NCI-H1092 (cell line): ENCODE results near the gene PCNA.
A peak's percentile ranks its signal among the peaks of the same experiment; 100 is the strongest.

Source experiments
- DNase-seq: peaks from one replicate; lab custom pipeline; 2025; lab: John Stamatoyannopoulos, UW

Gene PCNA

DNA sequence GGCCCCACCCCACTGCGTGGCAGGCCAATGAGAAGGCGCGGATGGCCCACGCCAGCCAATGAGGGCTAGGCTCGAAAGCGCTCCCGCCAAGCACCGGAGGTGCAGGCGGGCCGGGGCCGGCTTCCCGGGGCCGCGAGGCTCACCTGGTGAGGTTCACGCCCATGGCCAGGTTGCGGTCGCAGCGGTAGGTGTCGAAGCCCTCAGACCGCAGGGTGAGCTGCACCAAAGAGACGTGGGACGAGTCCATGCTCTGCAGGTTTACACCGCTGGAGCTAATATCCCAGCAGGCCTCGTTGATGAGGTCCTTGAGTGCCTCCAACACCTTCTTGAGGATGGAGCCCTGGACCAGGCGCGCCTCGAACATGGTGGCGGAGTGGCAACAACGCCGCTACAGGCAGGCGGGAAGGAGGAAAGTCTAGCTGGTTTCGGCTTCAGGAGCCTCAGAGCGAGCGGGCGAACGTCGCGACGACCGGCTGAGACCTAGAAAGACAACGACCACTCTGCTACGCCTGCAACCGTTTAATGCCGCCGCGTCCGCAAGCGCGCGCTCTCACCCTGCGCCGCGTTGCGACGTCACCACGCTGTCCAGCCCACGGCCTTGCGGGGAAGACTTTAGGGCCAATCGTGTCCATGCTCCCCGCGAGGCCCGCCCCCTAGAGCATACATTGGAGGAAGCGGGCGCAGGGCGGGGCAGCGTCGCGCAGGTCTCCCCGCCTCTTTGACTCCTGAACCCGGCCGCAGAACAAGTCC is at the start of gene PCNA:
TSS of gene PCNA (minus strand) at position 524 of the 750 bp plus-strand sequence. CDS start at position 364, 160 bp downstream.
- DNase-seq = peak; percentile 97

DNA sequence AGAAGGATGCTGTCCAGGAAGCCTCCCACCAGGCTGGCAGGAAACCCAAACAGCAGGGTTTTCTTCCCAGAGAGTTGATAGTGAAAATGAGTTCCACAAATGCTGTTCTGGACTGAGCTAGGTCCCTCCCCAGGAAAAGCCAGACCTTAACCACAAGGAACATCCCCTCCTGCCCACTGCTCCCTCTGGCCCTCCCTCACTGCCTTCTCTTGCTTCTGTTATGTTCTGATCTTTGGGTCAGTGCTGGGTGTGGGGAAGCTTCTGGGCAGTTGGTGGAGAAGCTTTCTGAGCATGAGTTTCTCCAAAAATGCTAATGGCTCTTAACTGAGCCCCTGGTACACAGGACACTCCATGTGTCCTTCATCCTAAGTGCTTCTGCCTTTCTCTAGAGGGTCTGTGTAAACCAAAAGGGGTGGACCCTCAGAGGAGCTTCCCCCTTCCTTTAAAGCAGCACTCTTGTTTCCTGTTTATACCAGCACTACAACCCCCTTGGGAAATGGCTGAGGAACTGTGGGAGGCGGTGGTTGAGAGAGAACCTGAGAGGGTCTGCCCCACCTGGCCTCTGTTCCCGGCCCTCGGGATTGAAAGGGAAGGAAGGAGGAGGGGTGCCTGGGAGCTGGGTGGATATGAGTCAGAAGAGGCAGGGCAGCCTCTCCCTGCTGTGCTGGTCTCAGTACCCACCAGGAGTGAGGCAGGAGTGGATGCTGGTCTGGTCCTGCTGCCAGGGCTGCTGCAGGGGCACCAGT is 49.1 kb upstream of the PCNA start:
- DNase-seq = peak; percentile 65

DNA sequence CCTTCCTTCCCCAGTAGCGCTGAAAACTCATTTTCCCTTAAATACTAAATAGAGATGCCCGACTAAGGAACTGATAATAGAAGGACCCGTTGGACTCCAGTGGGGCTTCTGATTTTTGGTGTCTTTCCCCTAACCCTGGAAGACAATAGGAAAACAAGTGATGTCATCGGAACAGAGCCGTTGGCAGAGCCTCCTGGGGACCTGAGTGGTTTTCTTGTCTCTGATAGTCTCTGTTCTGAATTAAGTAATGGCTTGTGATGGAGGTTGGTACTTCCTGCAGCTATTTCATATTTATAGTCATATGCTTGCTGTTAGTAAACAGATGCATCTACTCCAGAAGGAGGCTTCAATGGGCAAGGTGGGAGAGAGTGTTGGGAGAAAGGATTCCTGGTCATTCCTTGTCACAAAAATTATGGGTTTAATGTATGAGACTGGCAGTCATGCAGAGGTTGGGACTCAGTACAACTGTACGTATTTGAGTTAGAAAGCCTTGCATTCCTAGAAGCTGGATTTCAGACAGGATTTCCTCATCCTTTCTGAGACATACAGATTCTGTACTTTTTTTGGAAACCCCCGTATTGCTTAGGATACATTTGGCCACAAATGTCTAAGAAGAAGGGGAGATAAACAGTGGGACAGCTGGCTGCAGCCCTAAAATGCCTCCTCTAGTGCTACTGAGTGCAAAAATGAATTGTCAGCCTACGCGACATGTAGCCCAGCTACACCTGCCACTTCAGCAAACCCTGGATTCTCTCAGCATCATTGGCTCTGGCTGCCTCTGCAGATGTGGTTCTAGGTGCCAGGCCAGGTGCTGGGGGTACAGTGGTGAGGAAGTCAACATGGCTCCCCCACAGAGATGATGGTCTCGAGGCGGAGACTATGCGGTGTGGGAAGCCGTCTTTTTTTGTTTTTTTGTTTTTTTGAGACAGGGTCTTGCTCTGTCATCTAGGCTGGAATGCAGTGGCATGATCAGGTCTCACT is 45.2 kb upstream of the PCNA start:
- no peak for DNase-seq

DNA sequence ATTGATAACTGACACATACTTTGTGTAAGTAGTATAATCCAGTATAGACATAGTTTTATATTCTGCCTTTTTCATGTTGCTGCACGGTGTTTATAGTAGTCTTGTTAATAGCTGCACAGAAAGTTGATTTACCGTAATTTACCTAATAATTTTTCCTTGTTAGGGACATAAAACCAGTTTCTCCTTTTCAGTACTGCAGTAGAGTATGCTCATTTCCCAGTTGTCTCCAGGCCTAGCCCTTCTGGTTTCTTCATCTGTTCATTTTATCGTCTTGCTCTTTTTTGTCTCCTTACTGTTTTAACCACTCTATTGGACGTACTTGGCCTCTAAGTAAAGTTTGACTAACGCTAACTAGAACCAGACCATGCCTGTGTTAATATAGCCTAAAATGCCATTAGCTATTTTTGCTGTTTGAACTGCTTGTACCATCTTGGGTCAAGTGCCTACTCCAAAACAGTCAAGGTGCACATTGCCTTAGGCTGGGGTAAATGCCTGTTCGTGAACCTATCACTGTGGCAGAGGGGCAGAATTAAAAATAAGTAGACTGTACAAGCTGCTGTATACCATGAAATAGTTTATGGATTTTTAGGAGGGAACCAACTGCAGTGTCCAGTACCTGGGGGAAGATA is 41.9 kb upstream of the PCNA start:
- DNase-seq = no peak

DNA sequence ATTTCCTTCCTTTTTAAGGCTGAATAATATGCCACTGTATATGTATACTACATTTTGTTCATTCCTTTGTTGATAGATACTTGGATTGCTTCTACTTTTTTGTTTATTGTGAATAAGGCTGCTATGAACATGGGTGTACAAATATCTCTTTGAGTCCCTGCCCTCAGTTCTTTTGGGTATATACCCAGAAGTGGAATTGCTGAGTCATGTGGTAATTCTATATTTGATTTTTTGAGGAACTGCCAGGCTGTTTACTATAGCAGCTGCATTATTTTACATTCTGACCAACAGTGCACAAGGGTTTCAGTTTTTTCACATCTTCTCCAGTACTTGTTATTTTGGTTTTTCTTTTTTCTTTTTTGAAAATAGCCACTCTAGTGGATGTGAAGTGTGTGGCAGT is 41.1 kb upstream of the PCNA start:
- no peak for DNase-seq

DNA sequence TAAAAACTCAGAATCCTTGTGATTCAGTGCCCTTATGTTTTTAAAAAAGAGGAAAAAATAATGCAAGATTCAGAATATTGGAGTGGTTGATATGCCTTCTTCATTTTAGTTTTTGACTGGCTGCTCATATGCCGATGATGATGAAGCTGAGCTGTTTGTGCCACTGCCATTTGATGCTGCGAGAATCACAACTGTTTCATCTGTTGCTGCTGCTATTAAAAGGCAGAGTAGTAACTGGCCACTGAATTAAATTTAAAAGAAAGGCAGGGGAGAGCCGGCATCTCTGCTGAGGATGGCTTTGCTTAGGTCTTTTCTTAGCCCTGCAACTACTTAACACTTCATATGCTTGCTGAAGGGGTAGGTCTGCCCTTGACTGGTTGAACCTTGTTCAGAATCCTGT is 40.2 kb upstream of the PCNA start:
- no peak for DNase-seq

DNA sequence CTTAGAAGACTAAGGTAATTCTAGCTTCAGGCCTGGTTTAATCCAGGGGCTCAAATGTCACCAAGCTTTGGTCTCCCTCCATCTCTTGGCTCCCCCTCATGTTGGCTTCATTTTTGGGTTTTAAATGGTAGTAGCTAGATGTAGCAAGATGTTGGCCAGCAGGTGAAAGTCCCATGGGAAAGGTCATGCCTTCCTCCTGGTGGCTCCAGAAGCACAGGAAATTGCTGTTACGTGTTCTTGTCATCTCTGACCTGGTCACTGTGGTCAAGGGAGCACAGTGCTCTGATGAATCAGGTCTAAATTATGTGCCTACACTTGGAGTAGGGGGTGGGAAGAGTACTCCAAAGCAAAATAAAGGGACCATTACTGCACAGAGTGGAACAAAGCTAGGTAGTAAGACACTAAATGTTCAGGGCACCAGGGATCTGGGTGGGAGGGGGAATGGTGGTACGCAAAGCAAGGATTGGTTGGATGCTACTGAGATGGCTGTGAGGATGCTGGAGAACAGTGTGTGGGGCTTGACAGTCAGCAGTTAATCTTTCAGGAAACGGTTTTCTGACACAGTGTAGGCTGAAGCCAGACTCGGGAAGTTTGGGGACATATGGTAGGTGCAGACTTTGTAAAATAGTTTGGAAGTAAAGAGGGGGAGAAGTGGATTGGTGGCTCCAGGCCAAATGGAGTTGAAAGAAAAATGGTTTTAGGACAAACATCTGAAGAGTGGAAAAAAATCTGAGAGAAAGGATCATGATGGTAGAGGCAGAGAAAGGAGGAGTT is 37.1 kb upstream of the PCNA start:
- no peak for DNase-seq

DNA sequence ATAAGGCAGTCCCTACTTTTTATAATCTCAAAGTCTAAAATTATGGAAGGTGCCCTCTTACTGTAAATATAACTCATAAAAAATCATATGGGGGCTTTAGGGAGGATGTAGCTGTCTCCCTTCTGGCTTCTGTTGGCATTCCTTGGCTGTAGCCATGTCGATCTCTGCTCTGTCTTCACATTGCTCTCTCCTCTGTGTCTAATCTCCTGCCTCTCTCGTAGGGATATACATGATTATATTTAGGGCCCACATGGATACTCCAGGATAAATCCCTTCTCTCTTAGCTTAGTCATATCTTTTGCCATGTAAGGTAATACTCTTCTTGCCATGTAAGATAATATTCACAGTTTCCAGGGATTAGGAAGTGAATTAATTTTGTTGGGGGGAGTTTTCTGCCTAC is 35.6 kb upstream of the PCNA start:
- no peak for DNase-seq

DNA sequence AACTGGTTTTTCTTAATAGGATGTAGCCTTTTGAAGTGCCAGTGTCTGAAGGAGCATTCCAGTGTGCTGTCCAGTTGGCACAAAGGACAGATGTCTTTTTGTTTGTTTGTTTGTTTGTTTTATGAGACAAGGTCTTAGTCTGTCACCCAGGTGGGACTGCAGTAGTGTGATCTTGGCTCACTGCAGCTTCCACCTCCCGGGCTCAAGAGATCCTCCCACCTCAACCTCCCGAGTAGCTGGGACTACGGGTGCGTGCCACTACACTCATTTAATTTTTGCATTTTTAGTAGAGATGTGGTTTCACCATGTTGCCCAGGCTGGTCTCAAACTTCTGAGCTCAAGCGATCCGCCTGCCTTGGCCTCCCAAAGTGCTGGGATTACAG is 34.8 kb upstream of the PCNA start:
- no peak for DNase-seq

DNA sequence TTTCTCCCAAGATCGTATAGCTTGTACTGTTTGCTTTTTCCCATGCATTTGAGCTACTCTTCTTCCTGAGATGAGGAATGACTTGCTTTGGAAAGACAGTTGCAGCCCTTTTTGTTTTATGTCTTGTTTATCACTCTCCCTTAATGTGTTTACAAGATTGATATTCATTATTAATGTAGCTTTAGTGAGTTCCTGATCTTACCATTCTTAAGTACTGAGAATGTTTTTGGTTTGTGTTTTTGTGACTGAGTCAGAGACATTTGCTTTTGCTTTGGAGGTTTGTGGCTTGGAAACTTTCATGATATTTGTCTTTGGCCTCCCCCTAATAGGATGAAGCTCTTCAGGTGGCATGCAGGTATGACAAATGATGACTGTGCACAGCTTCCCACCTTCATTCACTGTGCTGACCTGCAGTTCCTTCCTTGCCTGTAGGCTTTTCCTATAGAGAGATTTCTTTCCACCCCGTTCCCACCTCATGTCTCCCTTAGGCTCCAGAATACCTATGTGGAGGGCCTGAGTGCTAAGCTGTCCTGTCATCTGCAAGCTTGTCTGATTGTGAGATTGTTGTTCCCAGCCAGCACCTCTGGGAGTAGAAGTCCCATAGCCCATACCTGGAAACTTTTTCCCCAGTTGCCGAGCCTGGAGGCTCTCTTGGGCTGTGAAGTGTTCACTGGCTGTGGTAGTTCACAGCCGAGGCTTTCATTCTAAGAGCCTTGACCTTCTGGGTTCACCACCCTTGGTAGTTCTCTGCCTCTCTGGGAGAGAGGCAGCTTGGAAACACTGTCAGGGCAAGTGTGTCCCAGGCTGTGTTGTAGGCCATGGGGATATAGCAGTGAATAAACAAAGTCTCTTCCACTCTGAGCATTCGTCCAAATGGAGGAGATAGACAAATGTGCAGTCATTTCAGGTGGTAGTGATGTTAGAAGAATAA is 34.1 kb upstream of the PCNA start:
- no peak for DNase-seq

DNA sequence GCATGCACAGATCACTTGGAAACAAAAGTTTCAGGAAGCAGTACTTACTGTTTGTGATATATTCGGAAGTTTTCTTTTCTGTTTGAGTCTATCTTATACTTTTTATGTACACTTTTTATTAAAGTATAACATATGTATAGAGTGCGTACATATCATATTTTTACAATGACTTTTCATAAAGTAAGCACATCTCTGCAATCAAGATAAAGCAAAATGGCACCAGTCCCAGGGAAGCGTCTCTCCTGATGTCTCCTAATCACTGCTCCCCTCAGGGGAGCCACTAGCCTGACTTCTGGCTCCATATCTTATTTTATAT is 33.4 kb upstream of the PCNA start:
- DNase-seq = no peak

DNA sequence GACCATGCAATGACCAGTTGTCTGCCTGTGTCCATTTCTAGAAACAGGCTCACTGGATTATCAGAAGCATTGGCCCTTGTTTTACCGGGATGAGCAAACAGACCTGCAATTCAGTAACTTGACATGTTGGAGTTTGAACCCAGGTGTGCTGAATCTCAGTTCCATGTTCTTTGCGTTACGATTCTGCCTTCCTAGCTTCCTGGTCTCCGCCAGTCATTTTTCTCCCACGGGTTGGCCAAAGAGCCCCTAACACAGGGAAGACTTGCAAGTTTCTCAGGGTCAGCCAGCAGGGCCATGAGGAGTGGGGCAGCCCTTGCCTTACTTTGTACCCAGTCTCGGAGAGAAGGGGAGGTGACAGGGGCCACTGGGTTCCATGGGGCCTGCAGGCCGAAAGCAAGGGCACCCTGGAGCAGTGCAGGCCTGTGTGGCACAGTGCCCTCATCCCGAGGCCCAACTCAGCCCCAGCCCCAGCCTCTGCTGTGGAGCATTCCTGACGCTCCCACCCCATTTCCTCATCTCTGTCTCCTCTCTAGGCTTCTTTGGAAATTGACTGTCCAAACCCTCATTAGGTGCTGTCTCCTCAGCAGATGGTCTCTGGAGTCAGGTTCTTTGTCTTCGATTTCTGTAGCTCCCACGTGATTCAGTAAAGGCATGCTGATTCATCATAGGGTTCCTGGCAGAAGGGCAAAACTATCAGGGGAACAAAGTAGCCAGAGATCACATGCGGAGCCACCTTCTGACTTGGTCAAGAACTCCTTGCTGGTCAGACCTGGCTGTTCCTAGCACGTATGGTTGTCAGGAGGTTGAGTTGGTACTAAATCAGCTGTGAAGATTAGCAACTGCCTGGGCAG is 30.7 kb upstream of the PCNA start:
- no peak for DNase-seq

DNA sequence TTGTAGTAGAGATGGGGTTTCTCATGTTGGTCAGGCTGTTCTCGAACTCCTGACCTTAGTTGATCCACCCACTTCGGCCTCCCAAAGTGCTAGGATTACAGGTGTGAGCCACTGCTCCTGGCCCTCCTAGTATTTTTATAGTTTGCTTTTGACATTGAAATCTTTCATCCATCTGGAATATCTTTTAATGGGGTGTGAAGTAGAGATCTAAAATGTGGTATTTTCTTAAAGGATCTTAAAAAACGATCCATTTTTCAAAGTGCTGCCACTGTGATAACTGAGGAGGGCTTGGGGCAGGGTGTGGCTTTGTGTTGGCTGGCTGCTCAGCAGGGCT is 30.1 kb upstream of the PCNA start:
- DNase-seq = no peak

DNA sequence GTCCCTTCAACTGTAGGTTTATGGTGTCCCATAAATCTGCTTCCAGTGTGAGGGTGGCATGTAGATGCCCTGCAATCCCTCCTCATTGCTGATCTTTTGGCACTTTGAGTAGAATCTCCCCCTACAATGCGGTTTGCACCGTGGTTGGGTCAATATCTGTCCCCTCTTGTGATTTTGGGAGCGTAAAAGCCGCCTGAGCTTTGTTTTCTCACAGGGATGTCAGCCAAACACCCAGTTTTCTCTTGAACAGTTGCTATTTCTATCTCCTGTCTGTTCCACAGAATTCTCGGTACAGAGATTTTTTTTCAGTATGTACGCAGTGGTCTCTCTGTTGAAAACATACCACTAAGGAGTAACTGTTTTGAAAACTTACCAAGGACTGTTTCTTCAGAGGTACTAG is 28.8 kb upstream of the PCNA start:
- DNase-seq = no peak

DNA sequence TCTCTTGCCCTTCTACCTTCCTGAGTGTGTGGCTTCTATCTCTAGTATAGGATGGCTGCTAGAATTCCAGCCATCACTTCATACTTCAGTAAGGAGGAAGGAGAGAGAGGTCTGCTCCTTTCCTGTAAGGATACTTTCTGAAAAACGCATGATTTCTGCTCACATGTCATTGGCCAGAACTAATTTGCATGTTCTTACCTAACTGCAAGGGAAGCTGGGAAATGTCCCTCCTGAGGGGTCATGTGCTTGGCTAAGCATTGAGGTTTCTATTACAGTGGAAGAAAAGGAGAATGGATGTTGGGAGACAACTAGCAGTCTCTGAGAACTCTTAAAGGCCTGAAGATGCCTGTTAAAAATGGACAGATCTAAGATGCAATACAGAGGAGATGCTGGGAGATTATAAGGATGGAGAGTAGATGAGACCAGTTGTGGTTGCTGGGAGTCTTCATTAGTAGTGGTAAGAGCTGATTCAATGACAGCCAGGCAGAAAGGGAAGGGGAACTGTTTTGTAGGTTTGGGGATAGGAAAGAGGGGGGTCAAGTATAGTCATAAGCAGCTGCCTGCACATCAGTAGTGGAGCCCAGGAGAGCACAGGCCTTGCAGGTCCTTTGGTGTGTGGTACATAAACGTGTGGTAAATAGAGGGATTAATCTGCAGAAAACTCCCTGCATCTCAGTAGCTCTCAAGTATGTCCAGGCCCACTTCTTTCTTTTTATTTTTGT is 27.3 kb upstream of the PCNA start:
- DNase-seq = no peak

DNA sequence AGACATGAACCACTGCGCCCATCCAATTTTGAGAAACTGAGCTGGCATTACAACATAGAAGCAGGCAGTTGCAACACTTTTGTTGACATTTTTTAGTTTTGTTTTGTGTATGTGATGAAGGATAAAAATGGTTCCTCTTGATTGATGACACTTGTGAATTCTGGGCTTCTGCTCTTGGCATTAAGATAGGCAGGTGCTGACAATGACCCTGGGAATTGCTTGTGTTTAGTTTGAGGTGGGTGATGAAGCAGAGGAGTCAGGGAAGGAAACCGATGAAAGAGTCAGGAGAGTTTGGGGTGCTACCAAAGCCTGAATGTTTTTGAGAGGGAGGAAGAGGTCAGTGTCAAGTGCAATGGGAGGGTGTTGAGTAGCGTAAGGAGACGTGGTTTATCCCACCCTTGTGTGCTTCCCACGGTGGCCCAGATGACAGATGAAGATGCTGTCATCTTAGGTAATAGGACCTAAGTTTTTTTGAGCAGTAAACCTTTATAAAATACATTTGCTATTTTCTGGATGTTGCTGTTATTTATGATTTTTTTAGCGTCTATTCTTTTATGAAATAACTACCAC is 26.4 kb upstream of the PCNA start:
- no peak for DNase-seq

DNA sequence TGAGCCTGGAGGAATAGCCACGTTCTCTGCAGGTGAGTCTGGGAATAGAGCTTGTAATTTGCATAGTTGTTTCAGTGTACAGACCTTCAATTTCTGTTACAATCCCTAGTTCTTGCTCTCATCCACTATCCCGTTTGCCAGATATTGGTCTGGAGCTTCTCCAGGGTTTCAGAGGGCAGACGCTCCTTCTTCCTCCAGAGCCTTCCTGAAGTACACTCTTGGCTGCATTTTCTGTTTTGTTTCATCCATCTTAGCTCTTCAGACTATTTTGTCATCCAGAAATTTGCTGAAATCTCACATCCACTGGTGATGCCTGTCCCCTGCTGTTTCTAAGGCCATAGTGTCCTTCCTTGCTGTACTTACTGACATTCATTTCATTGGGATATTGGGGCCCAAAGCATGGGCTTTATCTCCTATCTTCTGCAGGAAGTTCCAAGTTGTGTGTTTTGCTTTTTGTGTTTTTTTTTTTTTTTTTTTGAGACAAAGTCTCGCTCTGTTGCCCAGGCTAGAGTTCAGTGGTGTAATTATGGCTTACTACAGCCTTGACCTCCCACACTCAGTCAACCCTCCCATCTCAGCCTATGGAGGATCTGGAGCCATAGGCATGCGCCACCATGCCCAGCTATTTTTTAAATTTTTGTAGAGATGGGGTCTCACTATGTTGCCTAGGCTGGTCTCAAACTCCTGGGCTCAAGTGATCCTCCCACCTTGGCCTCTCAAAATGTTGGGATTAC is 25.8 kb upstream of the PCNA start:
- DNase-seq = no peak

DNA sequence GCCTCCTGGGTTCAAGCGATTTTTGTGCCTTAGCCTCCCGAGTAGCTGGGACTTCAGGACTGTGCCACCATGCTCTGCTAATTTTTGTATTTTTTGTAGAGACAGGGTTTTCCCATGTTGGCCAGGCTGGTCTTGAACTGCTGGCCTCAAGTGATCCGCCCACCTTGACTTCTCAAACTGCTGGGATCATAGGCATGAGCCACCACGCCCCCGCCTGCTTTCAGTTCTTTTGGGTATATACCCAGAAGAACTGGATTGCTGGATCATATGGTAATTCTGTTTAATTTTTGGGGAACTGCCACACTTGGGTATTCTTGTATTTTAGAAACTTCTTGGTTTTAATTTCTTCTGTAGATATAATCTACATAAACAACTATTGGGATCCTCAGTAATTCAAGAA is 24.1 kb upstream of the PCNA start:
- DNase-seq = no peak
